GM12872 (cell line): ENCODE measurements around the gene TFCP2L1.

ENCODE experiments used
- TF ChIP-seq, protein P1 (sequence below): IDR thresholded peaks from 3 replicates; pipeline ENCODE4 v1.5.1; 2011; ENCODE audit warnings: low read depth, mild to moderate bottlenecking, low read length, moderate library complexity; ENCODE audit not compliant: insufficient read depth

Gene TFCP2L1

DNA sequence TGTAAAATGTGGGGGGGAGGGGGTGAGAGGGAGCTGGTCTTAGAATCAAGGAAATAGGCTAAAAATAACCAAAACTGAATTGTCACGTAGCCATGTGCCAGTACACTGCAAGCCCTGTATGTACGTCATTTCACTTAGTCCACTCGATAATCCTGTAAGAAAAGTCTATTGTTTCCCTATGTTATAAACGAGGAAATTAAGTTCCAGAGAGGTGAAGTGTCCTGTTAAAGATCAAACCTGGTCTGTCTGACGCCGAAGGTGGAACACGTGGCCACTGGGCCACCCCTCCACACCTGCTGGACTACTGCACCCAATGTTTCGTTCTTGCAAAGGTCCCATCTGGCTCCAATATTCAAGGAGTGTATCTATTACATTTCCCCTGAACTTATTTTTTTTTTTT is 29.6 kb downstream of the TFCP2L1 start:
- TF ChIP-seq, protein P1, sequence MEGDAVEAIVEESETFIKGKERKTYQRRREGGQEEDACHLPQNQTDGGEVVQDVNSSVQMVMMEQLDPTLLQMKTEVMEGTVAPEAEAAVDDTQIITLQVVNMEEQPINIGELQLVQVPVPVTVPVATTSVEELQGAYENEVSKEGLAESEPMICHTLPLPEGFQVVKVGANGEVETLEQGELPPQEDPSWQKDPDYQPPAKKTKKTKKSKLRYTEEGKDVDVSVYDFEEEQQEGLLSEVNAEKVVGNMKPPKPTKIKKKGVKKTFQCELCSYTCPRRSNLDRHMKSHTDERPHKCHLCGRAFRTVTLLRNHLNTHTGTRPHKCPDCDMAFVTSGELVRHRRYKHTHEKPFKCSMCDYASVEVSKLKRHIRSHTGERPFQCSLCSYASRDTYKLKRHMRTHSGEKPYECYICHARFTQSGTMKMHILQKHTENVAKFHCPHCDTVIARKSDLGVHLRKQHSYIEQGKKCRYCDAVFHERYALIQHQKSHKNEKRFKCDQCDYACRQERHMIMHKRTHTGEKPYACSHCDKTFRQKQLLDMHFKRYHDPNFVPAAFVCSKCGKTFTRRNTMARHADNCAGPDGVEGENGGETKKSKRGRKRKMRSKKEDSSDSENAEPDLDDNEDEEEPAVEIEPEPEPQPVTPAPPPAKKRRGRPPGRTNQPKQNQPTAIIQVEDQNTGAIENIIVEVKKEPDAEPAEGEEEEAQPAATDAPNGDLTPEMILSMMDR = no peak

DNA sequence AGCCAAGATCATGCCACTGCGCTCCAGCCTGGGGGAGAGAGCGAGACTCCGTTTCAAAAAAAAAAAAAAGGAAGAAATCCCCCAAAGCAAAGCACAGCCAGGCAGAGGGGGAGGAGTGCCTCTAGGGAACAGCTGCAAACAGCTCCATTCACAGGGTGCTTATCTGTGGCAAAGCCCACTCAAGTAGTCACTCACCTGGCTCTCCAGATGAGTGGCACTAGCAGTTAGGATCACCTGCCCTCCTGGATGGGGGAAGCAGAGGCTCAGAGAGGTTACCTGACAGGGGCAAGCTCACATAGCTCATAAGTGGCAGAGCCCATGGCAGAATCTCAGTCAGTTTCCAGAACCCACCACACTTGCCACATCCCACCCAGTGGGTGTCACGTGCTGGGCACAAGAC is 30.3 kb downstream of the TFCP2L1 start:
- TF ChIP-seq, protein P1 = no peak

DNA sequence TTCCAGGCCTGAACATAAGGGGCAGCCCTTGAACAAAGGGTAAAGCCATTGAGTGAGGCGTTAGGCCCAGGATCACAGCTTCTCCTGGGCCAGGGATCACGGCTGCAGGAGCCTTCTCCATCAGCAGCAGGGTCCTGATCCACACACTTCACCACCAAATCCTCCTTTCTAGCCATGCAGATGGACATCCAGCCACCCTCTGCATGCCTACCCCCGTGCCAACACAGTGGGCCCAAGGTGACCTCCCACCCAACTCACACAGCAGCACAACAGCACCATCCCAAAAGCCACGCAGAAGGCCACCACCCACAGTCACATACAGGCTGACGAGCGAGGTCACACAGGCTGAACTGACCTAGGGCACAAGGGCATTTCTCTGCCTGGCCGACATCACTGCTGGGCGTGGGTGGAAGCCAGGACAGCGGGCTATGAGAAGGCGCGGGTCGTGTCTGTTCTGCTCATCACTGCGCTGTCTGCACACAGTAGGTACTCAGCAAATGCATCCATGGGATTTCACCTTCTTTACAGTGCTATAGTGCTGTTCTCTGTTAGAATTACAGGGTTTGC is 31.2 kb downstream of the TFCP2L1 start:
- TF ChIP-seq, protein P1 = no peak

DNA sequence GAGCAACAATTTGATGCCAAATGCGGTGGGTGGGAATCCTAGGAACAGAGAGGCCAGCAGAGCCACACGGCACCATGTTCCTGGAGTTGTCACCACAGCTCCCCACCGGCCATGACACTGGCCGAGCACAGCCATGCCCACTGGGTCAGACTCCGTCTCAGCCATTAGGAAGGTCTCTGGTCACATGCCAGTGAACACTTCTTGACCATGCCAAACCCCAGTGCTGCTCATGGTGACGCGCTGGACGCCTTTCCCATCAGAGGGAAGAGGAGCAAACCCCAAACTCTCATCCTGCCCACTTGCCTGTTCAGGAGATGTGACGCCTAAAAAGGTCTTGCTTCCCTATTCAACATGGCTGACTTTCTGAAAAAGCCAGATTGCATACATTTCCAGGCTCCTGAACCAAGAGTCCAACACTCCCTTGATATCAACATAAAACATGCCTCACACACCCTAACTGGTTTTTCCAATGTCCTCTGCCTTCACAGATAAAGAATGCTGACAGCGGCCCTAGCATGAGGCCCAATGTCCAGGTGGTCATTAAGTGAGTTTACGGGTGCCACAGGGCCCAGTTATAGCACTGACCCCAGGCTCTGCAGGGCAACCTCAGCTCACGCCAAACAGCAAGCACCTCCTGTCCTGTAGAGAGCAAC is 31.9 kb downstream of the TFCP2L1 start:
- TF ChIP-seq, protein P1 = no peak

DNA sequence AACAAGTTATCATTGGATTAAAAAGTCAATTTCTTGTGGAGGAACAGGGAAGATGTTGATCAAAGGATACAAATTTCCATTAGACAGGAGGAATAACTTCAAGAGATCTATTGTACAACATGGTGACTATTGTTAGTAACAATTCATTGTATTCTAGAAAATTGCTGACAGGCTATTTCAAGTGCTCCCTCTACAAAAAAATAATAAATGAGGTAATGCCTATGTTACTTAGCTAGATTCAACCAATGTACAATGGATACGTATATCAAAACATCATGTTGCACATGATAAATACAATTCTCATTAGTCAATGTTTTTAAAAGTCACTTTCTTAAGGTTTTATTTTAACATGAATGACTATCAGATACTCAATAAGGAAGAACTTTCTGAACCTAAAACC is 33.5 kb downstream of the TFCP2L1 start:
- TF ChIP-seq, protein P1 = no peak

DNA sequence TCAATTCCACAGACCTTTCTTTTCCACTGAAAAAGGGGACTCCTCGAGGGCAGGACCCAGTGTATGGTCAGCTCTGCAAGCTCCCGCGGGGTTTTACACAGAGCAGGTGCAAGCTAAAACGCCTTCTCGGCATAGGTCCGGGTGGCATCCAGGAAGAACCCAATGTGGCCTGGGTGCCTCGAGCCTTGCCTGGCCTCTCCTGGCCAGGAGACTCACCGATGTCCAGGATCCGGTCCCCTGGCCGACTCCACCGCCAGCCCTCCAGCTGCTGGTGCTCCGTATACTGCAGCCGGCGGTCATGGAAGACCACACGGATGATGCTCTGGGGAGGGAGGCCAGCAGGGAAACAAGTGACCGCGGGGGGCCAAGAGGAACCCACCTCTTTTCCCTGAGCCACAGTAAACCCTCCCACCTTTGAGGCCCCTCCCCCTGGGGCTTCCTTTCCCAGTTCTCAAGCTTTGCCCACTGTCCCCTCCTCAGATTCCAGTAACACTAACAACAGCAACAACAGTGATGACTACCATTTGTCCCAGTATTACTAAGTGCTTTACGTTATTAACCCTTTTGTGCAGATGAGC is 36.1 kb downstream of the TFCP2L1 start:
- TF ChIP-seq, protein P1 = no peak

DNA sequence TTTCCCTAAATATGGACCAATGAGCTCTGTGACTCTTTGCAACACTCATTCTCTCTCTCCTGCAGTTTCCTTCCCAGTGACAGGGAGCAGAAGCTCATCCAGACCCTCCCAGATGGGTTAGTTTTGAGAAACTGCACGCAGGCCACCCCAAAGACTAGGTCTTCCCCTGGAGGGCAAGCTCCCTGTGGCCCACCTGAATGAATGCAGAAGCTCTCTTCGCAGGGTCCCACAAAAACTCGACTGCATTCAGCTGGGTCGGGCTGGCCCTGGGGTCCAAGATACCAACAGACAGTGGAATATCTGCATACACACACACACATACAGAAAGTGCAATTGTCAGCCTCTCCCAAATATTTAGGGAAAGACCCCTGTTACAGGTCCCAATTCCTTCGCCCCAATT is 37.0 kb downstream of the TFCP2L1 start:
- TF ChIP-seq, protein P1 = no peak
